T-helper 9 cell (primary cell): ENCODE data around the gene RAP1A.
A peak's percentile ranks its signal among the peaks of the same experiment; 100 is the strongest.

ENCODE experiments used
- DNase-seq: peaks from one replicate; pipeline ENCODE4 v3.0.0-alpha.2; 2020

RAP1A gene

DNA sequence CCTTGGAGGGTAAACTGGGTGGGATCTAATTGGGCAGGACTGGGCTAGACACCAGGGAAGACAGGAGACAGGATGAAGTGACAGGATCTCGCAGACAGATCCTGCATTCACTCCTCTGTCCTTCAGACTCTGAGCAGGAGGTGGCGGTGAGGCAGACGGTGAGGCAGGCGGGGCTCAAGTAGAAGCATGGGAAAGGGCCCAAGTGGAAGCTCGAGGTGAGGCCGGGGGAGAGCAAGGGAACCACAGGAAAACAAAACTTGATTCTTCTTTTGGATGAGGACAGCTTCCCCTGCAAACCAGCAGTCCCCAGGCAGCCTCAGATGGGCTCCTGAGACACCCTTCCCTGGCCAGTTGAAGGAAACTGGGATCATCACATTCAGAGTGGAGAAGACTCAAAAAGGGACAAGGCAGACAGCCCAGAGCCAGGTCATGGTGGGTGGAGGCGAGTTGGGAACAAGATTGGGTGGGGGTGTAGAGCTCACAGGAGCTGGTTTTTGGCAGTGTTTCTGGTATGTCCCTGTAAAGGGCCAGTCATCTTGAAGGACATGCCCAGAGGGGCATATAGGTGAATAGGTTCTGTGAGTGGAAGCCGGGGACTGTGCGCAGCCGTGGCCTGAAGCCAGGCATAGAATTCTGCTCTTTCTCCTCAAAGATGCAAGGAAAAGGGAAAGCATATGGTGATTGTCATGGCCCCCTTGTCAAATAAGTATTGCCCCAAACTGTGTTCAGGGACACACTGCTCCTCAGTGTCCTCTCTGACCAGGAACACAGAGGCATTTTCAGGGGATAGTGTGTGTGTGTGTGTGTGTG lies 101.6 kb downstream of the RAP1A start:
- no peak for DNase-seq

GRCh38 chr1:111723091-111723806 lies 103.7 kb downstream of the RAP1A start:
- peak; percentile 31 for DNase-seq

DNA sequence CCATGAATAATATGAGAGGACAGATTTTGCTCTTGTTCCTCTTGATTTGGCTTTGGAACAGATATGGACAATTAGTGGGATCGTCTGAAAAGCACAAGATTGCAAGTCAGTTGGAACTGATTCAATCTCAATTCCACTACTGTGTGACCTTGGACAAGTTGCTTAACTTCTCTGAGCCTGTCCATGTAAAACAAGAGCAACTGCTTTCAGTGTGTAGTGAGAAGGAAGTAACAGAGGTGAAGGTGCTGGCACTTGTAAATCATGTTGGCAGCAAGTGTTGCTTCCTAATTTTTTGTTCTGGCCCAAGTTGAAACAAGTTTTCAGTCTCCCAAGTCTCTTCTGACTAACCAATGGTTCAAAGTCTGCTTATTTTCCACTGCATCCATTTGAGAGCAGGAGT lies 104.3 kb downstream of the RAP1A start:
- DNase-seq: no peak

- no peak for DNase-seq
Observed at GRCh38 chr1:111725192-111725591, 105.6 kb downstream of the RAP1A start.

- no peak for DNase-seq
Observed at GRCh38 chr1:111727056-111727455, 107.5 kb downstream of the RAP1A start.

DNA sequence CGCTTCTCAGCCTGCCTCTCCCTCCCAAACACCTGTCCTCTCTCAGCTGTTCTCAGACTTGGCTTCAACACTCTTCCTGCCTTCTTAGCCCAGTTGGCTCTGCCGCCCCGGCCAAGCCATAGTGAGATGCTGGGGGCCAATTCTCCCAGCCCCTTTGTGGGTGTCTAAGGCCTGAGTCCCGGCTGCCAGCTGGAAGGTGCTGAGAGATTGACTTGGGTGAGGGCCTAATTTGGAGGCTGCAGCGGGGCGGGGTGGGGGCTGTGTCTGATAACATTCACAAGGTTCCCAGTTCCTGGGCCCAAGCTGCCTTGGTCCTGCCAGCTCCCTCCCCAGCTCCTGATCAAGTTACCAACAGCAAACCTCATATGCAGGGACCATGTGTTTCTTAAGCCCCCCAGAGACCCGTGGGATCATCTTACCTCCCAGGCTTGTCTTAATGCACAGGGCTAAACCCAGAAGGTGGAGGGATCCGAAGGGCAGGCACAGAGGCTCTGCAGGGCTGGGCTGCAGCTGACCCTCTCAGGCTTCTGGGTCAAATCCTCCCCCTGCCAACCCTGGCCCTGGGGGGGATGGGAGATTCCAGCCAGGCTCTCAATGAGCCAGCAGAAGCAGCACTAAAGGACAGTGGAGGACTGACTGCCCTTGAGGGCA lies 109.8 kb downstream of the RAP1A start:
- no peak for DNase-seq

DNA sequence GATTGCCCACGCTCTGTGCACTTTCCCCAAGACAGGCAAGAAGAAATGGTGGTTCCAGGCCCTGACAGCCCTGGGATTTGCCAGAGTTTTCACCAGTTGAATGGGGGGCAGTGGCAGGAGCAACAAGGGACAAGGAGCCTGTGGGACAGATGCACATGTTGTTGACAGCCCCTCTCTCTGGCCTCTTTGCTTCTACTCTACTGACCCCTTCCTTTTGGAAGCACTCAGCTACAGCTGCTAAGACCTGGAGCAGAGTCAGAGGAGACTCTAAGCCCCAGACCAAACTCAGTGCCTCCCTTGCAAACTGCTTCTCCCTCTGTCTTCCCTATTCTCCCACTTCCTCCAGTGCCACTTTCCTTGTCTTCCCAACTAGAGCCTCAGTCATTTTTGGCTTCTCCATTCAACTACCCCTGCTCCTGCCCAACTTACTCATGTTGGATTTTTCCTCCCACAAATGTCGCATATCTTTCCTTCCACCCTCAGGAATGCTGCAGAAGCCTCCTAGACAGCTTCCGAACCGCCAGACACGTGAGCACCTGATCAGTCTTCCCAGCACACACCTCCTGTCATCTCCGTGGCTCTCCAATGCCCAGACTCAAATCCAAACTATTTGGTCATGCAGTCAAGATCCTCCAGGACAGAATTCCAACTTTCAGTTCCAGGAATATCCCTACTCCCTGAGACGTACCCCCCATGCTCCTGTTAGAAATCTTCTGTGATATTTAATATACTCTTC lies 110.5 kb downstream of the RAP1A start:
- DNase-seq: no peak

DNA sequence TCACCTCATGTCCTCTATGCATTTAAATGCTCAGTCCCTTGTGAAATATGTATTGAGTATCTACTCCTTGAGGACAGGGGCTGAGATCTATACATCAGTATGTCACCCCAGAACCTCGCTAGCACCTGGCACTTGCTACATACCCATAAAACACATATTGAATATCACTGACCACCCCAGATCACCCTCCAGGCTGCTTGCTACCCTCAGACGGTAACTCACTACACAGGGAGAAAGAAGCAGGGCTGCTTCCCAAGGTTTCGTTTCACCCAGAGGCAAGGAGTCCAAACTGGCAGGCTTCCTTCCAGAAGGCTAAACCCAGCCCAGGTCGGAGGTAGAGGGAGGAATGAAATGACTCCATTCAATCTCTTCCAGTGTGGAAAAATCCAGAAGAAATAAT lies 111.1 kb downstream of the RAP1A start:
- no peak for DNase-seq

GRCh38 chr1:111731956-111732355 lies 112.4 kb downstream of the RAP1A start:
- DNase-seq: no peak

- no peak for DNase-seq
Observed at GRCh38 chr1:111732718-111733117, 113.1 kb downstream of the RAP1A start.

DNA sequence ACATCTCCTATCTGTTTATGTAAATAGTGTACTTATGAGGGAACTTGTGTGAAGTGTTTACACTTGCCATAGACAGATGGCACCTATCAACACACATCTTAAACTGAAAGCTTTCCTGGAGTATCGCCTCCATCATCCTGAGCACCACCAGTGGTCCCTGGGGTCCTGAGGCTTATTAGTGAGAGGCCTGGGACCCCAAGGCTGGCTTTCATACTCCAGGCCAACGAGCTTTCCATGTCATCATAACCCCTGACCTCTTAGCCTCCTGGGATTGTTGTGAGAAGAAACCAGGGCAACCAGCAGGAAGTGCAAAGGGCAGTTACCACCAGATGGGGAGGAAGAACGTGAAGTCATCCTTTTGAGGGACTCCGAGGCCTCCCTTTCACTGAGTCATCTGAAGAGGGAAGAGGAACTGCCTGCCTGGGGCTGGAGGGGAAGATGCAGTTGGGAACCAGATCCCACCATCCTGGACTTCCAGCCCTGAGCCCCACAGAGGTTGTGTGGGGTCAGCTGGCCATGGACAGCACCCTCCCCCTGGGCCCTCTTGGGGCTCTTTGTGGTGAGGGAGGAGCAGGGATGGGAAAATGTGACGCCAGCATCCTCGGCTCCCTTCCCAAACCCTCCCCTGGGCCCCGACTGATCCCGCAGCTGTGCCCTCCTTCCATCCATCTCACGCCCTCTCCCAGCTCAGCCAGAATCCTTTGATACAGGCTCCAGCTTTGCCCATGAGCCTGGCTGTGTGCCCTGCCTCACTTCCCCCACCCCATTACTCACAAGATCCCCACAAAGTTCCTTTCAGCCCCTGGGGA lies 113.8 kb downstream of the RAP1A start:
- DNase-seq: no peak

DNA sequence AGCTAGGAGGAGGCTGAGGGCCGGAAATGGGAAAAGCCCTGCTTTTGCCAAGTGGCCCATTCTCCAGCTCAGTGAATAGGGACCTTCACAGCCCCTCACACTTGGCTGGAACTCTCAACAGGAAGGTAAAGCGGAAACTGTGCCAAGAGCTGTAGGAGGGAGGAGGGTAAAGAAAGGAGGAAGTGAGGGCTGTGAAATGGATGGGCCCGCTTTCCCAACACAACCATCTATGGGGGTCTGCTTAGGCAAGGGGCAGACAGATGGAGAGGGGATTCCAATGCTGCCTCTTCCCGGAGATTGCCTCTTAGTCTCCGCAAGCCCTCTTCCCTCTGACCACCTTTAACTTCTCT lies 114.4 kb downstream of the RAP1A start:
- DNase-seq: no peak

DNA sequence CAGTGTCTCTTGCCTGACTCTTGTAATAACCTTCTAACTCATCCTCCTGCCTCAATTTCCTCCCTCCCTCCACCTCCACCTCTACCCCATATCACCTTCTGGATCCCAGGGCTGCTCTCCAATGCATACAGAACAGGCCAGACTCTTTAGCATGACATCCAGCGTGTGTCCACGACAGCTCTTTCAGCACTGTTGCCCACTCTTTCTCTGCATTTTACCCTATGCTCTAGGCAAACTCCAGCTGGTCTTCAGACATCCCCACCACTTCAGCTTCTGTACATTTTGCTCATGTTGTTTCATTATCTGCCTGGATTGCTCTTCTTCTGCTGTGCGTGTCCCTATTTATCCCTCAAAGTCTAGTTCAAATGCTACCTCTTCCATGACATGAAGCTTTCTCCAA lies 114.8 kb downstream of the RAP1A start:
- DNase-seq: no peak

GRCh38 chr1:111734856-111735255 lies 115.3 kb downstream of the RAP1A start:
- no peak for DNase-seq

DNA sequence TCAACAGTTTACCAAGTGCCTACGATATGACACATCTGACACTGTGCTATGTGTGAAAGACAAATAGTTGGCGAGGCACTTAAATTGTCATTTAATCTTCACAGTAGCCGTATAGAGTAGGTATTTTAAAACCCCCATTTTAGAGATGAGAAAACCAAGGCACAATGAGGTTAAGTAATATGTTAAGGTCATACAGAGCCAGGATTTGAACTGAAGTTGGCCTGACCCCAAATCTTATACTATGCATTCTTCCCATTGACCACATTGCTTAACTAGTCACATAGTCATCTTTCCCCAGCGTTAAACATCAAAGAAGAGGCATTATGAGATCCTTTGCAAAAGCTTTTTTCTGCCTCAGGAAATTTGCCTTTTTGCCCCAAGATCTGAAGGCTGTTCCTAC lies 115.7 kb downstream of the RAP1A start:
- no peak for DNase-seq

DNA sequence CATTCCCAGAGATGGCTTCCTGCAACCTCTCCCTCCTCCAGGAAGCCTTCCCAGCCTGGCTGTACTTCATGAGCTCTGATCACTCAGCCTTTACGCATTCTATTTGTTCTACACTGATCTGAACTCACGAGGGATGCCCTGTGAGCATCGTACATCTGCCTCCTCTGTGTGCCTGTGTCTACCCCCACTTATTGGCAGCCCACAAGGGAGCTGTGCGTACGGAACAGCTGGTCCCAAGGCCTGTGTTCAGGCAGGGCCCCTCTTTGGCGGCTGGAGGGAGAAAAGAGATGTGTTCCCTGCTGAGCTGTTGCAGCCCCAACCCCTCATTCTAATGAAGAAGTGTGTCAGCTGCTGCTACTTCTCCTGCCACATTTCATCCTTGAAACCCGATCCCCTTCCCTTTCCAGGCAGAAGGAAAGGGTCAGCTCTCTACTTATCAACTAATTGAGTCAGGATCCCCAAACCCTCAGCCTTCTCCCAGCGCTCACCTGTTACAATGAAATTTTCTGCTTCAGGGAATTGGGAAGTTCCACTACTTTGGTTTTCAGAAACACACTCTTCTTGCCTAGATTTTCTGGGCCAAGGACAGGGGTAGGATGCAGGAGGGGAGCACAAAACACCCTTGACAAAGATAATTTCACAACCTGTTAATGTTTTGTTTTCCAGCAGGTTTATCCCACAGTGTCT lies 116.4 kb downstream of the RAP1A start:
- no peak for DNase-seq

DNA sequence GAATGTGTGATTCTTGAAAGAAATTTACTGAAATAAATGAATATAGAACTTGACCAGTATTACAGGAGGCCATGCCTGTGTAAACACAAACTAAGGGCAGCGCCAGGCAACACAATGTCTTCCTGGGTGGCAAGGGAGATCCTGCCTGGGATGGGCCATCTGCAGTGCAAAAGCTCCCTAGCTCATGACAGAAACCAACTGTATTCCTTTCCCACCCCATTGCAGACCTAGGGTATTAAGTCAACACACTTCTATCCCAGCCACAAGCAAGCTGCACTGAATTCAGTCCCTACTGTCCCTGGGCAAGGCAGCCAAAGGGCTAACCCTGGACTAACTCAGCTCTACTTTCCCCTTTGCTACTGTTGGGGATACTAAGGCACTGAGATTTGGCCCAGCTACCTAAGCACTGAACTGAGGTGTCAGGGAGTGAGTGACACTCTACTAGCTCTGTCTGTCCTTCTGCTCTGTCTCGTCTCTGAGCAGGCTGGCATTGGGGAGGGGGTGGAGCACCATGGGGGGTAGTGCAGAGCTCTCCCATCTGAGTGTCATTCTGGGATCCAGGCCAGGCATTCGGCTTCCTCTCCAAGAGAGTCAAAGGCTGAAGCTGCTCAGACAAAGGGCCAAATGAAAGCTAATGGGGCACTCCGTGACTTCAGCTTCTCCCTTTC lies 117.1 kb downstream of the RAP1A start:
- no peak for DNase-seq

GRCh38 chr1:111737216-111738132 lies 117.9 kb downstream of the RAP1A start:
- DNase-seq: no peak

DNA sequence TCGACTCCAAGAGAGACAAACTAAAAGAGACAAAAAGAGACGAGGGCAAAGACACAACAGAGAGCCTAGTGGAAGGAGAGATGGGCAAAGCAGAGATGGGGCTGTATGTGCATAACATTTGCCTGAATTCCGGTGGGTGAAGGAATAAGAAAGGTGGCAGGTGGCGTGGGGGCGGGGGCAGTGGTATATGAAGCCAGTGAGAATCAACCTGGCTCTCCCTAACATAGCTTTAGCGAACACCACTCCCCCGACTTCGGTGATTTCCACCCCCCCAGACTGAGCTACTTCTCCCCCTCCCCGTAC lies 118.5 kb downstream of the RAP1A start:
- DNase-seq: no peak
